Ishikawa (cell line): Measurements from ENCODE around the gene ZNF768.

ENCODE experiments used
- EGR1 ChIP-seq: IDR thresholded peaks from 2 replicates; pipeline ENCODE4 v1.6.1; 2012
- EP300 ChIP-seq: IDR thresholded peaks from 2 replicates; pipeline ENCODE4 v1.6.1; 2012; ENCODE audit warnings: borderline replicate concordance
- RAD21 ChIP-seq: IDR thresholded peaks from 2 replicates; pipeline ENCODE4 v1.6.1; 2012; ENCODE audit warnings: low read depth
- YY1 ChIP-seq: IDR thresholded peaks from 2 replicates; pipeline ENCODE4 v1.6.1; 2012; ENCODE audit warnings: low read depth
- TF ChIP-seq, protein P1 (sequence below): IDR thresholded peaks from 2 replicates; pipeline ENCODE4 v1.6.1; 2012
- TF ChIP-seq, protein P2 (sequence below): IDR thresholded peaks from 2 replicates; pipeline ENCODE4 v1.6.1; 2012; ENCODE audit warnings: low read depth, mild to moderate bottlenecking
- TF ChIP-seq, protein P3 (sequence below): IDR thresholded peaks from 2 replicates; pipeline ENCODE4 v1.6.1; 2012

DNA sequence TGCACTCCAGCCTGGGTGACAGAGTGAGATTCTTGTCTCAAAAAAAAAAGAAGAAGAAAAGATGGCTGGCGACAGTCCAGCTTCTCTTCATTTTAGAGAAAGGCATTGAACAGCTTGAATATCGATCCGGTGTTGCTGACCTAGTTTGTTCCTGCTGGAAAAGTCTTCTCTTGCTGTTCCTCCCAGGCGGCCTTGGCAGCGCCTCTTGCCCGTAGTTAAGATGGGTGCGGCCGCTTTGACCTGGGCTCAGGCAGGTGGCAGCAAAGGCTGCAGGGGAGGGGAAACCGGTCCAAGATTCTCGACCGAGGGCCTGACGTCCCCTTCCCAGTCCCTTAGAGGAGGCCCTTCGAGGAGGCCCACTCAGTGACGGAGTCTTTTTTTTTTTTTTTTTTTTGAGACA, 35.7 kb upstream of the ZNF768 start:
- TF ChIP-seq RAD21, result no peak
- TF ChIP-seq YY1, result no peak
- TF ChIP-seq, protein P1, sequence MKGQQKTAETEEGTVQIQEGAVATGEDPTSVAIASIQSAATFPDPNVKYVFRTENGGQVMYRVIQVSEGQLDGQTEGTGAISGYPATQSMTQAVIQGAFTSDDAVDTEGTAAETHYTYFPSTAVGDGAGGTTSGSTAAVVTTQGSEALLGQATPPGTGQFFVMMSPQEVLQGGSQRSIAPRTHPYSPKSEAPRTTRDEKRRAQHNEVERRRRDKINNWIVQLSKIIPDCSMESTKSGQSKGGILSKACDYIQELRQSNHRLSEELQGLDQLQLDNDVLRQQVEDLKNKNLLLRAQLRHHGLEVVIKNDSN, result no peak
- TF ChIP-seq, protein P2, sequence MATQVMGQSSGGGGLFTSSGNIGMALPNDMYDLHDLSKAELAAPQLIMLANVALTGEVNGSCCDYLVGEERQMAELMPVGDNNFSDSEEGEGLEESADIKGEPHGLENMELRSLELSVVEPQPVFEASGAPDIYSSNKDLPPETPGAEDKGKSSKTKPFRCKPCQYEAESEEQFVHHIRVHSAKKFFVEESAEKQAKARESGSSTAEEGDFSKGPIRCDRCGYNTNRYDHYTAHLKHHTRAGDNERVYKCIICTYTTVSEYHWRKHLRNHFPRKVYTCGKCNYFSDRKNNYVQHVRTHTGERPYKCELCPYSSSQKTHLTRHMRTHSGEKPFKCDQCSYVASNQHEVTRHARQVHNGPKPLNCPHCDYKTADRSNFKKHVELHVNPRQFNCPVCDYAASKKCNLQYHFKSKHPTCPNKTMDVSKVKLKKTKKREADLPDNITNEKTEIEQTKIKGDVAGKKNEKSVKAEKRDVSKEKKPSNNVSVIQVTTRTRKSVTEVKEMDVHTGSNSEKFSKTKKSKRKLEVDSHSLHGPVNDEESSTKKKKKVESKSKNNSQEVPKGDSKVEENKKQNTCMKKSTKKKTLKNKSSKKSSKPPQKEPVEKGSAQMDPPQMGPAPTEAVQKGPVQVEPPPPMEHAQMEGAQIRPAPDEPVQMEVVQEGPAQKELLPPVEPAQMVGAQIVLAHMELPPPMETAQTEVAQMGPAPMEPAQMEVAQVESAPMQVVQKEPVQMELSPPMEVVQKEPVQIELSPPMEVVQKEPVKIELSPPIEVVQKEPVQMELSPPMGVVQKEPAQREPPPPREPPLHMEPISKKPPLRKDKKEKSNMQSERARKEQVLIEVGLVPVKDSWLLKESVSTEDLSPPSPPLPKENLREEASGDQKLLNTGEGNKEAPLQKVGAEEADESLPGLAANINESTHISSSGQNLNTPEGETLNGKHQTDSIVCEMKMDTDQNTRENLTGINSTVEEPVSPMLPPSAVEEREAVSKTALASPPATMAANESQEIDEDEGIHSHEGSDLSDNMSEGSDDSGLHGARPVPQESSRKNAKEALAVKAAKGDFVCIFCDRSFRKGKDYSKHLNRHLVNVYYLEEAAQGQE, result no peak
- TF ChIP-seq, protein P3, sequence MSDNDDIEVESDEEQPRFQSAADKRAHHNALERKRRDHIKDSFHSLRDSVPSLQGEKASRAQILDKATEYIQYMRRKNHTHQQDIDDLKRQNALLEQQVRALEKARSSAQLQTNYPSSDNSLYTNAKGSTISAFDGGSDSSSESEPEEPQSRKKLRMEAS, result no peak
- no peak for TF ChIP-seq EGR1
- TF ChIP-seq EP300, result no peak
